Spleen (tissue), 11 donors: ENCODE data around the gene RAPGEF4. TPM values are rescaled to one million over a fixed set of nuclear protein-coding genes. Genes with fewer than 3 reads are reported as not detected.

Experiments used
- DNase-seq: peaks from one replicate; pipeline ENCODE4 v3.0.0-alpha.2; 2020
- H3K27ac ChIP-seq, 8 donors: fragments of 200-600 bp; sonication (generic) in 7 of 8; 1 replicate in 4 of 8; 2 replicates in 4 of 8; pipeline versions ENCODE4 v1.5.0 to v1.8.0; 2016 to 2021; ENCODE audit warnings: inconsistent platforms in 4 of 8, mild to moderate bottlenecking in 4 of 8, moderate library complexity in 1 of 8
- H3K27me3 ChIP-seq, 7 donors: fragments of 200-600 bp; sonication (generic) in 6 of 7; replicated peaks in 1 of 7; 1 replicate in 4 of 7; 2 replicates in 3 of 7; pipeline versions ENCODE4 v1.5.0 to v1.8.0; 2016 to 2021; ENCODE audit warnings: inconsistent platforms in 3 of 7, mild to moderate bottlenecking in 1 of 7
- H3K36me3 ChIP-seq, 6 donors: fragments of 200-600 bp; sonication (generic) in 5 of 6; 1 replicate in 4 of 6; 2 replicates in 2 of 6; pipeline versions ENCODE4 v1.5.0 to v1.8.0; 2016 to 2021; ENCODE audit warnings: inconsistent platforms in 2 of 6
- H3K4me1 ChIP-seq, 6 donors: fragments of 200-600 bp; sonication (generic) in 5 of 6; 1 replicate in 3 of 6; 2 replicates in 3 of 6; pipeline versions ENCODE4 v1.5.0 to v1.8.0; 2016 to 2021; ENCODE audit warnings: inconsistent platforms in 3 of 6
- H3K4me3 ChIP-seq, 8 donors: fragments of 200-600 bp; sonication (generic) in 7 of 8; 1 replicate in 4 of 8; 2 replicates in 4 of 8; pipeline versions ENCODE4 v1.5.0 to v1.8.0; 2016 to 2021; ENCODE audit warnings: inconsistent platforms in 4 of 8, mild to moderate bottlenecking in 4 of 8, moderate library complexity in 2 of 8
- H3K9me3 ChIP-seq, 8 donors: fragments of 200-600 bp; sonication (generic) in 7 of 8; 1 replicate in 4 of 8; 2 replicates in 4 of 8; pipeline versions ENCODE4 v1.5.0 to v1.8.0; 2016 to 2021; ENCODE audit warnings: inconsistent platforms in 4 of 8
- POLR2A ChIP-seq, 3 donors: fragments of 450-650 bp; IDR thresholded peaks; one replicate each; pipeline ENCODE4 v1.5.1; 2017; ENCODE audit warnings: antibody characterized with exemption in 3 of 3, mild to moderate bottlenecking in 1 of 3
- POLR2AphosphoS5 ChIP-seq, 3 donors: sonication (generic); formaldehyde crosslinking; IDR thresholded peaks; one replicate each; pipeline ENCODE4 v1.5.1; 2017; ENCODE audit warnings: antibody characterized with exemption in 3 of 3
- WGBS, 5 donors: extraction: QIAGEN DNeasy Blood & Tissue Kit in 3 of 5; methylation state at CpG; one replicate each; pipeline versions ENCODE4 v1.1.5 to v1.1.7; 2013 to 2018; 5-methylcytosine and 5-hydroxymethylcytosine counted together
- intact Hi-C: fragments of 100-400 bp; cut with DNase I; formaldehyde crosslinking; loops from one replicate; pipeline ENCODE4 v1.15.0; 2023; ENCODE audit warnings: low total_unique reads
- polyA plus RNA-seq, 3 donors: library from polyadenylated mRNA; stranded (reverse); fragments of 200-250 nt; gene quantifications; one replicate each; pipeline ENCODE4 v1.2.1, GENCODE V29; 2013
- total RNA-seq, 7 donors: library from RNA; depleted of rRNA in 3 of 7; stranded (reverse); fragments of >200 nt in 3 of 7; fragmentation: NEBNext Ultra II Directional in 4 of 7; extraction: Animal tissue kit (Norgen Biotek cat#: 25700) in 4 of 7; gene quantifications; one replicate each; pipeline versions ENCODE4 v1.1.0 to v1.2.1, GENCODE V29; 2016 to 2021
- TF ChIP-seq, protein P1 (sequence below), 11 experiments: fragments of 200-600 bp in 7 of 11; fragments of 450-650 bp in 4 of 11; sonication (generic) in 4 of 11; IDR thresholded peaks in 8 of 11; conservative IDR thresholded peaks in 3 of 11; 1 replicate in 7 of 11; 2 replicates in 4 of 11; pipeline versions ENCODE4 v1.4.0 to v1.8.0; 2016 to 2021; ENCODE audit warnings: antibody characterized with exemption in 11 of 11, inconsistent platforms in 4 of 11, mild to moderate bottlenecking in 1 of 11
- donor health status: healthy with polysubstance abuse.
- donor health status: DM: no; HTN: no; CAD: no; lungs with moderate emphysema.
- donor health status: DM: no; HTN: no; CAD: no.
- donor health status: Bipolar disorder and iron deficiency.
- donor health status: healthy.
- donor health status: DM: no; HTN: no; CAD: no.
- donor health status: DM: yes; HTN: yes; CAD: no.

The RAPGEF4 gene
- total and polyA plus RNA-seq, 10 donors: 0.52 to 11.0 (median 1.9) TPM

DNA sequence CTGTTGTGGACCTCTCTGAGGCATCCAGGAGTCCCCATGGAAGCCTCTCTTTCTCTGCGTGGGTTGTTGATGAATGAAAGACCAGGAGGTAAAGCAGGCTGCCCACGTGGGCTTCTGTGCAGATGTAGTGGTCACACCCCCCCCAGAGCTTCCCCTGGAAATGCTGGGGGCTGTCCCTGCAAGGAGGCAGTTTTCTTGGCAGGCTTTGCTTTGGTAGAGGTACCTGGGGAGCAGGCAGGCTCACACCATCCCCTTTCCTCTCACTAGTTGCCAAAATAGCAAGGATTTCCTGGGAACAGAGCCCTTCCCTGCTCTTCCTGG lies 242.4 kb downstream of the RAPGEF4 start:
- intact Hi-C loops: no loop called here
- TF ChIP-seq POLR2AphosphoS5 (IDR thresholded peaks at IDR 0.05): no peak
- TF ChIP-seq POLR2A (IDR thresholded peaks at IDR 0.05): no peak
- TF ChIP-seq, protein P1, sequence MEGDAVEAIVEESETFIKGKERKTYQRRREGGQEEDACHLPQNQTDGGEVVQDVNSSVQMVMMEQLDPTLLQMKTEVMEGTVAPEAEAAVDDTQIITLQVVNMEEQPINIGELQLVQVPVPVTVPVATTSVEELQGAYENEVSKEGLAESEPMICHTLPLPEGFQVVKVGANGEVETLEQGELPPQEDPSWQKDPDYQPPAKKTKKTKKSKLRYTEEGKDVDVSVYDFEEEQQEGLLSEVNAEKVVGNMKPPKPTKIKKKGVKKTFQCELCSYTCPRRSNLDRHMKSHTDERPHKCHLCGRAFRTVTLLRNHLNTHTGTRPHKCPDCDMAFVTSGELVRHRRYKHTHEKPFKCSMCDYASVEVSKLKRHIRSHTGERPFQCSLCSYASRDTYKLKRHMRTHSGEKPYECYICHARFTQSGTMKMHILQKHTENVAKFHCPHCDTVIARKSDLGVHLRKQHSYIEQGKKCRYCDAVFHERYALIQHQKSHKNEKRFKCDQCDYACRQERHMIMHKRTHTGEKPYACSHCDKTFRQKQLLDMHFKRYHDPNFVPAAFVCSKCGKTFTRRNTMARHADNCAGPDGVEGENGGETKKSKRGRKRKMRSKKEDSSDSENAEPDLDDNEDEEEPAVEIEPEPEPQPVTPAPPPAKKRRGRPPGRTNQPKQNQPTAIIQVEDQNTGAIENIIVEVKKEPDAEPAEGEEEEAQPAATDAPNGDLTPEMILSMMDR (IDR thresholded peaks at IDR 0.05 in 8 of 11, conservative IDR thresholded peaks at IDR 0.05 in 3 of 11): no peak
- WGBS, 5 donors: 10 to 34% (median 27%) methylated on average over 2 of the region's 2 CpGs
- Histone ChIP-seq H3K4me1 (no peaks in the 10 kb centered on the region), H3K27ac (no peak overlapping the region), H3K36me3 (no peaks in the 10 kb centered on the region), H3K4me3 (no peak overlapping the region), H3K9me3 (no peaks in the 10 kb centered on the region), H3K27me3 (peaks cover 0 to 4% (median 0%) of the 10 kb centered on the region in 7 donors)
- no peak for DNase-seq

DNA sequence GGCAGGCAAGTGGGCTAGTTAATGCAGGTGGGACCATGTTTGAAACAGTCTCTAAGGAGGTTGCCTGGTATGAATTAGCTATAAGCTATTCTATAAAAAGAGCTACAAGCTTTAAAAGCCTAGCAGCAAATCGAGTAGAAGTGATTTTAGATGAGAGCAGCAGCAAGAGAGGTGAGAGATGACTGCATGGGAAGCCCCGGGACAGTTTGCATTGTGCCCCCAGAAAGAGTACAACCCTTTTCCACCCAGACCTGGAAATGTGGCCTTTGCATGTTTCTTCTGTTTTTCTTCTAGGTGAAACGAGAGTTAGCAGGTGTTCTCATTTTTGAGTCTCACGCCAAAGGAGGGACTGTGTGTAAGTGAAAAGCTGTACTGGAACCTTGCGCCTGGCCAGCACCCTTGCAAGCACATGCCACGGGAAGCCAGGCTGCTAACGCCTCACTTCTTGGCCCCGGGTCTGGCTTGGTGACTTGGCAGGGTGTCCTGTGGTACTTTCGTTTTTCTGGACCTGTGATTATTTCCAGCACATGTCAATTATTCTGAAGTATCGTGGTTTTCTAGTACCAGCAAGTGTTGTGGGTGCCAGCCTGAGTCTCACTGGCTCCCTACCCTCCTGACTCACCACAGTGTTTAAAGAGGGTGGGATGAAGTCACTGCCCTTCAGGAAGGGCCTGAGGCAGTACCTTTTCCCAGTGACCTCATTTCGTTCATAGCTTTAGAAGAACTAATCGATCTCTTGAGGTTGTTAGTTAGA lies 249.7 kb downstream of the RAPGEF4 start:
- no peak for DNase-seq
- 43 to 61% (median 49%) methylated on average over 12 of the region's 12 CpGs for WGBS, 5 donors
- Histone ChIP-seq H3K27me3 (no peaks in the 10 kb centered on the region), H3K9me3 (no peaks in the 10 kb centered on the region), H3K27ac (no peak overlapping the region), H3K4me1 (peaks cover 0 to 16% (median 3%) of the 10 kb centered on the region in 6 donors), H3K4me3 (no peak overlapping the region), H3K36me3 (no peaks in the 10 kb centered on the region)
- intact Hi-C loops: no loop called here
- TF ChIP-seq POLR2A (IDR thresholded peaks at IDR 0.05): no peak
- TF ChIP-seq, protein P1 (IDR thresholded peaks at IDR 0.05 in 8 of 11, conservative IDR thresholded peaks at IDR 0.05 in 3 of 11): no peak
- TF ChIP-seq POLR2AphosphoS5 (IDR thresholded peaks at IDR 0.05): no peak

DNA sequence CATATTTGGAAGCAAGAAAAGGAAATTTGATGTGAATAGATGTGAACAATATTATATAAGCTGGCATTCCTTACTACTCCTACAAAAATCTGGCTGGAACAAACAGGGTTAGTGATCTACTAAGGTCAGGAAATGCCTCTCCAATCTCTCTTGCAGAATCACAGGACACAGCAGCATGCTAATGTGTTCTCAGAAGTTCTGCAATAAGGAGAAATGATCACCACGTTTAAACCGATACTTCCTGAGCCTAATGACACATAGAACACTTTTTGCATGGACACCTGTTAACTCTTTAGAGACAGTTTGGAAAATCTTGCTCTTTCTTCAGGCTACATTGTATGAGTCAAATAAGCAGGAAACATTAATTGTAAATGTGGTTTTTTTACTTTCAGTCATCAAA lies 250.4 kb downstream of the RAPGEF4 start:
- WGBS, 5 donors: 1 to 21% (median 10%) methylated on average over 2 of the region's 2 CpGs
- no peak for DNase-seq
- Histone ChIP-seq H3K36me3 (no peaks in the 10 kb centered on the region), H3K4me1 (peaks cover 0 to 16% (median 3%) of the 10 kb centered on the region in 6 donors), H3K4me3 (no peak overlapping the region), H3K27ac (no peak overlapping the region), H3K27me3 (no peaks in the 10 kb centered on the region), H3K9me3 (no peaks in the 10 kb centered on the region)
- intact Hi-C loops: no loop called here
- TF ChIP-seq, protein P1 (IDR thresholded peaks at IDR 0.05 in 8 of 11, conservative IDR thresholded peaks at IDR 0.05 in 3 of 11): no peak
- no peak for TF ChIP-seq POLR2A (IDR thresholded peaks at IDR 0.05)
- TF ChIP-seq POLR2AphosphoS5 (IDR thresholded peaks at IDR 0.05): no peak

DNA sequence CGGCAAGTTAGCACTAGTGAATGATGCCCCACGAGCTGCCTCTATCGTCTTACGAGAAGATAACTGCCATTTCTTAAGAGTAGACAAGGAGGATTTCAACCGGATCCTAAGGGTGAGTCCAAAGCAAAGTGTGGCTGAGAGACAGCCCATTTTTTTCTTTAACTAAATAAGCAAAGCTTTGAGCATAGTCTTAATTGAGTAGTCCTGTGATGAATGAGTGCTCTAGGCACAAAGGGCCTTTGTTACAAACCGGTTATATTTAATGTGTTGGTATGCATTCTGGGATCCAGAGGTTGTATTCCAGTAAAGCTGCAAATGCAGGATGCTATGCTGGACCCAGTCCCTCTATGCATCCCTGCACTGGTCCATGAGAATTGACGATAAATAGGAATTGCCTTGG lies 253.1 kb downstream of the RAPGEF4 start:
- intact Hi-C loops: no loop called here
- no peak for DNase-seq
- Histone ChIP-seq H3K27ac (no peak overlapping the region), H3K4me3 (no peak overlapping the region), H3K27me3 (no peaks in the 10 kb centered on the region), H3K9me3 (no peaks in the 10 kb centered on the region), H3K36me3 (no peaks in the 10 kb centered on the region), H3K4me1 (peaks cover 0 to 16% (median 3%) of the 10 kb centered on the region in 6 donors)
- TF ChIP-seq POLR2AphosphoS5 (IDR thresholded peaks at IDR 0.05) (no peak), POLR2A (IDR thresholded peaks at IDR 0.05) (no peak)
- TF ChIP-seq, protein P1 (IDR thresholded peaks at IDR 0.05 in 8 of 11, conservative IDR thresholded peaks at IDR 0.05 in 3 of 11): no peak
- WGBS, 5 donors: 90 to 97% (median 94%) methylated on average over 7 of the region's 7 CpGs
